ENCODE measurements around the gene MEF2C.

GRCh38 chr5:88846434-88846833, 36.5 kb downstream of the MEF2C start:
- no peak for TF ChIP-seq CTCF (IDR thresholded peaks at IDR 0.05)
- no peak for TF ChIP-seq POLR2AphosphoS5 (IDR thresholded peaks at IDR 0.05)
